Effector memory CD4-positive, alpha-beta T cell (primary cell): Measurements from ENCODE around the gene TSPAN33.
"Not testable (repeated sequence)": the region's sequence is repeated elsewhere in the genome, so short reads cannot be mapped to it uniquely, and the experiment has no call there.

Source experiments
- DNase-seq, 3 donors: peaks; one replicate each; pipeline ENCODE4 v3.0.0-alpha.2; 2020
- H3K27ac ChIP-seq: 2 replicates; pipeline ENCODE4 v1.7.0; 2013; ENCODE audit warnings: mild to moderate bottlenecking, low read length, moderate library complexity; ENCODE audit not compliant: insufficient read depth, poor library complexity, severe bottlenecking
- H3K27me3 ChIP-seq: replicated peaks from 2 replicates; pipeline ENCODE4 v1.7.0; 2013; ENCODE audit warnings: mild to moderate bottlenecking, low read length; ENCODE audit not compliant: insufficient read depth, control insufficient read depth, poor library complexity, severe bottlenecking
- H3K36me3 ChIP-seq: 2 replicates; pipeline ENCODE4 v1.7.0; 2013; ENCODE audit warnings: mild to moderate bottlenecking, low read length, moderate library complexity; ENCODE audit not compliant: control insufficient read depth, insufficient read depth
- H3K4me1 ChIP-seq: 2 replicates; pipeline ENCODE4 v1.7.0; 2013; ENCODE audit warnings: low read length, mild to moderate bottlenecking; ENCODE audit not compliant: control insufficient read depth, insufficient read depth, poor library complexity, severe bottlenecking
- H3K4me3 ChIP-seq: 2 replicates; pipeline ENCODE4 v1.7.0; 2013; ENCODE audit warnings: low read length, low read depth, mild to moderate bottlenecking; ENCODE audit not compliant: insufficient read depth, poor library complexity, severe bottlenecking
- H3K9me3 ChIP-seq: 2 replicates; pipeline ENCODE4 v1.7.0; 2013; ENCODE audit warnings: mild to moderate bottlenecking, low read length, moderate library complexity; ENCODE audit not compliant: control insufficient read depth

The TSPAN33 gene

DNA sequence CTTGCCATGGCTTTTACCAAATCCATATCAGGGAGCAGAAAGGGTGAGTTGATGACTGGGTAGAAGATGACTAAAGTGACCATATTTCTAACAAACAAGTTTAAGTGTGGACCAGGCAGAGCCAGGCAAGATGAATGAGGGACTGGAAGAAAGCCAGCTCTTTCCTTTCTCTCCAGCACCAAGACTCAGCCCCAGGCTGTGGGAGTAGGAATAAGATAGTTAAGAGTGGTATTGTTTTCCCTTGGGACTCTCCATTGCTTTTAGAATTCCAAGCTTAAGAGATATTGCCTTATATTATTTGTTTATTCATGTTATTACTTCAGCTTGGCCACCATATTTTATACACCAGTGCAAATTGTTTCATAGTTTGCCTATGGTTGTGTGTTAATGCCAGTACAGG lies 28.8 kb upstream of the TSPAN33 start:
- Histone ChIP-seq H3K27me3 (no peaks in the 10 kb centered on the region), H3K9me3 (no peaks in the 10 kb centered on the region), H3K4me1 (no peaks in the 10 kb centered on the region), H3K27ac (no peak overlapping the region), H3K36me3 (no peaks in the 10 kb centered on the region), H3K4me3 (no peak overlapping the region)
- DNase-seq = no peak

DNA sequence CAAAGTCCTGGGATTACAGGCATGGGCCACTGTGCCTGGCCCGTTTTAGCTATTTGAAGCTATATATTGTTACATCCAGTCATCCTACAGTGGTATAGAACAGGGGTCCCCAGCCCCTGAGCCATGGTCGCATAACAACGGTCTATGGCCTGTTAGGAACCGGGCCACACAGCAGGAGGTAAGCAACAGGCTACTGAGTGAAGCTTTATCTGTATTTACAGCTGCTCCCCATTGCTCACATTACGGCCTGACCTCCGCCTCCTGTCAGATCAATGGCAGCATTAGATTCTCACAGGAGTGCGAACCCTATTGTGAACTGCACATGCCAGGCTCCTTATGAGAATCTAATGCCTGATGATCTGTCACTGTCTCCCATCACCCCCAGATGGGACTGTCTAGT lies 26.3 kb upstream of the TSPAN33 start:
- no peak for DNase-seq
- no peak overlapping the region for H3K27ac ChIP-seq

DNA sequence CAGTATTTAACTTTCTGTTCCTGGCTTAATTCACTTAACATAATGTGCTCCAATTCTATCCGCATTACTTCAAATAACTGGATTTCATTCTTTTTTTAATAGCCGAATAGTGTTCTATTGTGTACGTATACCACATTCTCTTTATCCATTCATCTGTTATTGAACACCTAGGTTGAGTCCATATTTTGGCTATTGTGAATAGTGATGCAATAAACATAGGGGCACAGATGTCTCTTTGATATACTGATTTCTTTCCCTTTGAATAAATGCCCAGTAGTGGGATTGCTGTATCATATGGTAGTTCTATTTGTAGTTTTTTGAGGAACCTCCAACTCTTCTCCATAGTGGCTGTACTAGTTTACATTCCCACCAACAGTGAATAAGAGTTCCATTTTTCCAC lies 25.5 kb upstream of the TSPAN33 start:
- Histone ChIP-seq H3K4me3 (no peak overlapping the region), H3K9me3 (no peaks in the 10 kb centered on the region), H3K27ac (no peak overlapping the region), H3K4me1 (no peaks in the 10 kb centered on the region), H3K27me3 (no peaks in the 10 kb centered on the region), H3K36me3 (no peaks in the 10 kb centered on the region)
- DNase-seq = no peak

More for the DNA sequence above, 26.3 kb upstream of the TSPAN33 start:
- Histone ChIP-seq H3K36me3 (no peaks in the 10 kb centered on the region), H3K27me3 (no peaks in the 10 kb centered on the region), H3K4me3 (no peak overlapping the region), H3K9me3 (no peaks in the 10 kb centered on the region), H3K4me1 (no peaks in the 10 kb centered on the region)

DNA sequence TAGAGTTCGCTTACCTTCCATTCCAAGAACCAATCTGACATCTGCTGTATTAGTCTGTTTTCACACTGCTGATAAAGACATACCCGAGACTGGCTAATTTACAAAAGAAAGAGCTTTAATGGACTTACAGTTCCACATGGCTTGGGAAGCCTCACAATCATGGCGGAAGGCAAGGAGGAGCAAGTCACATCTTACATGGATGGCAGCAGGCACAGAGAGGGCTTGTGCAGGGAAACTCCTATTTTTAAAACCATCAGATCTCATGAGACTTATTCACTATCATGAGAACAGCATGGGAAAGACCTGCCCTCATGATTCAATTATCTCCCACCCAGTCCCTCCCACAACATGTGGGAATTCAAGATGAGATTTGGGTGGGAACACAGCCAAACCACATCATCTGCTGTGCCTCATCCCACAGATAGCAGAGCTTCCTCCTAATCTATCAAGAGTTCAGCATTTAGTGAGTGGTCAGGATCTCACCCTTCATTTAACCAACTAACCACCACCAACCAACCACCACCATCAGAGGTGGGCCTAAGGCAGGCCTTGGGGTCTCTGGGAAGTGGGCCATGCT lies 22.9 kb upstream of the TSPAN33 start:
- H3K4me1 ChIP-seq, DNase-seq, H3K27me3 ChIP-seq, H3K4me3 ChIP-seq, H3K36me3 ChIP-seq, H3K27ac ChIP-seq, H3K9me3 ChIP-seq: not testable (repeated sequence)

DNA sequence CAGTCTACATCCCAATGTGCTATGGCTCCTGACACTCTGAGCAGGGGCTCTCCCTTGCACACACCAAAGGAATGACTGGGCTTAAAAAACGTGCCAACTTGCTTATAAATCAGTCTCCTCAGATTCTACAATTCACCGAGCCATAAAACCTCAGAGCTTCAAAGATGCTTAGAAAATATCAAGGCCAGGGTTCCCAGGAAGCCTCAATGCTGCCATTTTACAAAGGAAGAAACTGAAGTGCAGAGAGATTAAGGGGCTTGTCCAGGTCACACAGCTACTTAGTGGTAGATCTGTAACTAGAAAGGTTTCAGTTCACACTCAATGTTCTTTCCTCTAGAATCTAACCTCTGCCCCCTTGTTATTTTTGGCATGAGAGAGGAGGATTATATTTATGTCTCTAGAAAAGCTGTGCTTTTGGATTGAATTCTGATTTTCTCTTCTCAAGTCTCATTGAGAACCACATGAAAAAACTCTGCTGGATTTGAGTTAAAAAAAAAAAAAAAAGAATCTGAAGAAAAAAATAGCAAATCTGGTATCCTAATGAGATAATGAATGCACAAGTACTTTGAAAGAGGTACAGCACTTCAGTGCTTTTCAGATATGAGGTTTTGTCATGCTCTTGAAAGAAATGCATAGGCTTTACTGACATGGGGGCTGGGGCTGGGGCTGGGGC lies 22.3 kb upstream of the TSPAN33 start:
- Histone ChIP-seq H3K36me3 (no peaks in the 10 kb centered on the region), H3K27ac (no peak overlapping the region), H3K27me3 (no peaks in the 10 kb centered on the region), H3K4me1 (no peaks in the 10 kb centered on the region), H3K4me3 (no peak overlapping the region), H3K9me3 (no peaks in the 10 kb centered on the region)
- DNase-seq = no peak

GRCh38 chr7:129122751-129123509 lies 21.6 kb upstream of the TSPAN33 start:
- H3K36me3 ChIP-seq = no peaks in the 10 kb centered on the region
- H3K27ac ChIP-seq = no peak overlapping the region
- no peak overlapping the region for H3K4me3 ChIP-seq
- H3K4me1 ChIP-seq = no peaks in the 10 kb centered on the region
- H3K27me3 ChIP-seq = no peaks in the 10 kb centered on the region
- no peaks in the 10 kb centered on the region for H3K9me3 ChIP-seq
- no peak for DNase-seq

- Histone ChIP-seq H3K27ac (no peak overlapping the region), H3K4me3 (no peak overlapping the region), H3K27me3 (no peaks in the 10 kb centered on the region), H3K9me3 (no peaks in the 10 kb centered on the region), H3K36me3 (no peaks in the 10 kb centered on the region), H3K4me1 (no peaks in the 10 kb centered on the region)
- no peak for DNase-seq
Observed at GRCh38 chr7:129123510-129123857, 21.0 kb upstream of the TSPAN33 start.

DNA sequence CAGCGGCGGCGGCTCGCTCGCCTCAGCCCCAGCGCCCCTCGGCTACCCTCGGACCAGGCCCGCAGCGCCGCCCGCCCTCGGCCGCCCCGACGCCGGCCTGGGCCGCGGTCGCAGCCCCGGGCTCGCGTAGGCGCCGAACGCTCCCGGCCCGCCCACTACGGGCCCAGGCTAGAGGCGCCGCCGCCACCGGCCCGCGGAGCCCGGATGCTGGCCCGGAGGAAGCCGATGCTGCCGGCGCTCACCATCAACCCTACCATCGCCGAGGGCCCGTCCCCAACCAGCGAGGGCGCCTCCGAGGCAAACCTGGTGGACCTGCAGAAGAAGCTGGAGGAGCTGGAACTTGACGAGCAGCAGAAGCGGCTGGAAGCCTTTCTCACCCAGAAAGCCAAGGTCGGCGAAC lies 18.2 kb upstream of the TSPAN33 start:
- H3K4me1 ChIP-seq = no peaks in the 10 kb centered on the region
- no peaks in the 10 kb centered on the region for H3K27me3 ChIP-seq
- no peak overlapping the region for H3K4me3 ChIP-seq
- H3K36me3 ChIP-seq = no peaks in the 10 kb centered on the region
- no peak for DNase-seq
- H3K27ac ChIP-seq = no peak overlapping the region
- H3K9me3 ChIP-seq = no peaks in the 10 kb centered on the region

- H3K27ac ChIP-seq = no peak overlapping the region
- DNase-seq = no peak
- H3K9me3 ChIP-seq = no peaks in the 10 kb centered on the region
- H3K4me3 ChIP-seq = no peak overlapping the region
- no peaks in the 10 kb centered on the region for H3K36me3 ChIP-seq
- H3K4me1 ChIP-seq = no peaks in the 10 kb centered on the region
- H3K27me3 ChIP-seq = no peaks in the 10 kb centered on the region
Observed at GRCh38 chr7:129127154-129127553, 17.4 kb upstream of the TSPAN33 start.

GRCh38 chr7:129127601-129128000 lies 16.9 kb upstream of the TSPAN33 start:
- Histone ChIP-seq H3K36me3 (no peaks in the 10 kb centered on the region), H3K4me1 (no peaks in the 10 kb centered on the region), H3K9me3 (no peaks in the 10 kb centered on the region), H3K27ac (no peak overlapping the region), H3K4me3 (no peak overlapping the region), H3K27me3 (no peaks in the 10 kb centered on the region)
- no peak for DNase-seq
